NCI-H1105 (cell line): ENCODE data around the gene DHFR2.
A peak's percentile ranks its signal among the peaks of the same experiment; 100 is the strongest.
"Not testable (repeated sequence)": the region's sequence is repeated elsewhere in the genome, so short reads cannot be mapped to it uniquely, and the experiment has no call there.

Experiments used
- DNase-seq: peaks from one replicate; lab custom pipeline; 2025; lab: John Stamatoyannopoulos, UW

DHFR2 gene

GRCh38 chr3:94062513-94063404, at the start of gene DHFR2, which contains the start of gene NSUN3:
Gene DHFR2 (minus strand): TSS chr3:94062916. CDS start chr3:94061511, 1,405 bp downstream.
Gene NSUN3 (plus strand): TSS chr3:94063061. CDS start chr3:94063127, 66 bp downstream.
- peak; percentile 92 for DNase-seq

GRCh38 chr3:94110854-94111253, 48.1 kb upstream of the DHFR2 start:
- DNase-seq, result no peak

GRCh38 chr3:94110232-94110631, 47.5 kb upstream of the DHFR2 start:
- not testable (repeated sequence) for DNase-seq

GRCh38 chr3:94106268-94106667, 43.6 kb upstream of the DHFR2 start:
- DNase-seq, result no peak

GRCh38 chr3:94101860-94102259, 39.1 kb upstream of the DHFR2 start:
- DNase-seq, result no peak

GRCh38 chr3:94099311-94099710, 36.6 kb upstream of the DHFR2 start:
- DNase-seq, result no peak

GRCh38 chr3:94098452-94098851, 35.7 kb upstream of the DHFR2 start:
- DNase-seq, result no peak

- no peak for DNase-seq
Observed at GRCh38 chr3:94095111-94095510, 32.4 kb upstream of the DHFR2 start.

GRCh38 chr3:94093151-94093550, 30.4 kb upstream of the DHFR2 start:
- DNase-seq, result no peak

- DNase-seq, result no peak
Observed at GRCh38 chr3:94092086-94092485, 29.4 kb upstream of the DHFR2 start.

- DNase-seq, result no peak
Observed at GRCh38 chr3:94089126-94089525, 26.4 kb upstream of the DHFR2 start.

GRCh38 chr3:94083261-94083660, 20.5 kb upstream of the DHFR2 start:
- DNase-seq, result no peak

GRCh38 chr3:94082391-94082937, 19.7 kb upstream of the DHFR2 start:
- DNase-seq, result peak; percentile 86

GRCh38 chr3:94081884-94082283, 19.2 kb upstream of the DHFR2 start:
- DNase-seq, result no peak

- not testable (repeated sequence) for DNase-seq
Observed at GRCh38 chr3:94080552-94080951, 17.8 kb upstream of the DHFR2 start.

GRCh38 chr3:94076055-94076454, 13.3 kb upstream of the DHFR2 start:
- no peak for DNase-seq

GRCh38 chr3:94071713-94072284, 9.1 kb upstream of the DHFR2 start:
- no peak for DNase-seq

GRCh38 chr3:94070341-94070911, 7.7 kb upstream of the DHFR2 start:
- no peak for DNase-seq

GRCh38 chr3:94069194-94069813, 6.6 kb upstream of the DHFR2 start:
- peak; percentile 3 for DNase-seq

GRCh38 chr3:94066506-94067500, 4.1 kb upstream of the DHFR2 start:
- DNase-seq, result no peak
